C4-2B (cell line): Measurements from ENCODE around the gene SLC17A4.

Experiments used
- CTCF ChIP-seq: fragments of 450-650 bp; conservative IDR thresholded peaks from 2 replicates; pipeline ENCODE4 v1.5.1; 2017; ENCODE audit warnings: mild to moderate bottlenecking
- ZFX ChIP-seq: fragments of 450-650 bp; IDR thresholded peaks from 2 replicates; pipeline ENCODE4 v1.6.1; 2017

- TF ChIP-seq CTCF (no peak), ZFX (no peak)
Observed at GRCh38 chr6:25801436-25801835, 46.9 kb downstream of the SLC17A4 start.
